ENCODE measurements around the gene KAT6B.

KAT6B gene

DNA sequence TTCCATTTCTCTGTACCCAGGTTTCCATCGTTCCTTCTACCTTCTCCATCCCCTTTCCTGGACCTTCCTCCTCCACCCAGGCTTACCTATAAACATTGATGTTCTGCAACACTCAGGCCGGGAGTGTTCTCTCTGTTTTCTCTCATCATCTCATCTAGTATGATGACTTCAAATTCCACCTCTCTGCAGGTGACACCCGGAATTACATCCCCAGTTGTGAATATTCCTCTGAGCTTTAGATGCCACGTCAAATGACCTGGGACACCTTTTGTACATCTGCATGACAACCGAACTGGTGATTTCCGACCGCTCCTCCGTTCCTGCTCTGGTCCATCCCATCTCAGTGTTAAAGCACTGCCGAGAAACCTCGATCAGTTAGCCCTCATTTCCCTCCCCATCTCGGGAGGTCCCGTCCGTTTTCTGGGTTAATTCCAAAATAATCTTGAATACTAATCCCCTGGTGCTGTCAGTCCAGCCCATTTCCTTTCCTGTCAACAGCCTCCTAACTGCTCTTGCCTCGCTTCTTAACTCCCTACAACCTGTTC, 208.4 kb downstream of the KAT6B start (continued):
- no peak for TF ChIP-seq ZNF837 (tag by site-specific recombination; IDR thresholded peaks at IDR 0.05)

DNA sequence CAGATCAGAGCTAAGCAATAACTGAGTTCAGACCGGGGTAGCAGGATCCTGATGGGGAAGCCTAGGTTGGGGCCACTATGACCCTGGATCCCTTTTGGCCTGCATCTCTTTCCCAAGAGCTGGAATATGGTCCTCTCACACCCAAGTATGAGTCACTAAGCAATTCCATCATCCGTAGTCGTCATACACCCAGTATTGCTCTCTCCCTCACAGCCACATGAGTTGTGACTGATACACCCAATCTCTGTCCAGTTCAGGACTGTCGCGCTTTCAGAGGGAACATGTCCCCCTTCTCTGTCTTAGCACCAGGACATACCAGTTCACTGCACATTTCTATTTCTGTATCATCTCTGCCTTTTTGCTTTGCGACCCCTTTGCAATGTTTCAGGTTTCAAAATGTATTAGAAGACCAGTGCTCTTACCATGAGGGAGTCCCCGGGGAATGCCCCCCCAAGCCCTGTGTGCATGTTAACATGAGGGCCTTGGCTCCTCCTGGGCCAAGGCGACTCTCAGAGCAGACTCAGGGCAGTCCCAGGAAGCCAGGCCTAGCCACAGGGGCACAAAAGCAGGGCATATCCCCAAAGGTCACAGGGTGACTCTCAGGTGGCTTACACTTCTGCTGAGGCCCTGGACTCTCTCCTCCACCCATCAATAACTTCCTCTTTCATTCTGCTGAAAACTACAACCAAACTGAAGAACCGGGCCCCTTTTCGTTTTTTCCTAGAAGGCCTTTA, 209.7 kb downstream of the KAT6B start:
- CTCF ChIA-PET, result interaction anchor here (0.7 kb wide), 1 partner anchor 63 kb away, joined by 3 read pairs; no protein-coding TSS in a partner anchor
- H3K27ac ChIP-seq (ENCODE audit: extremely low read depth, low read depth, low read length), result no peak overlapping the region
- H3K36me3 ChIP-seq (ENCODE audit: control insufficient read depth in 2 of 2, insufficient read depth in 1 of 2, low read length in 2 of 2), result no peaks in the 10 kb centered on the region
- no peaks in the 10 kb centered on the region for H3K4me1 ChIP-seq (ENCODE audit: control insufficient read depth, insufficient read depth, low read length)
- H3K4me3 ChIP-seq (ENCODE audit: low read depth, low read length), result no peak overlapping the region
- H3K9me3 ChIP-seq (ENCODE audit: control insufficient read depth, insufficient read depth, low read depth, low read length), result no peaks in the 10 kb centered on the region
- POLR2A ChIA-PET, result no interaction called here
- TF ChIP-seq ZNF610 (tag by site-specific recombination; IDR thresholded peaks at IDR 0.05; ENCODE audit: borderline replicate concordance) (no peak), ZNF549 (tag by site-specific recombination; IDR thresholded peaks at IDR 0.05) (no peak), KLF1 (tag by site-specific recombination; IDR thresholded peaks at IDR 0.05) (0 out of 2 replicates have a peak, but pooled peaks have one; percentile 15), ZFP69B (tag by site-specific recombination; IDR thresholded peaks at IDR 0.05) (no peak), ZNF341 (tag by site-specific recombination; IDR thresholded peaks at IDR 0.05; ENCODE audit: low read depth) (no peak), ZNF658 (tag by site-specific recombination; IDR thresholded peaks at IDR 0.05) (no peak), ZNF24 (tag by site-specific recombination; IDR thresholded peaks at IDR 0.05) (0 out of 2 replicates have a peak, but pooled peaks have one; percentile 15)
- TF ChIP-seq, protein P1, sequence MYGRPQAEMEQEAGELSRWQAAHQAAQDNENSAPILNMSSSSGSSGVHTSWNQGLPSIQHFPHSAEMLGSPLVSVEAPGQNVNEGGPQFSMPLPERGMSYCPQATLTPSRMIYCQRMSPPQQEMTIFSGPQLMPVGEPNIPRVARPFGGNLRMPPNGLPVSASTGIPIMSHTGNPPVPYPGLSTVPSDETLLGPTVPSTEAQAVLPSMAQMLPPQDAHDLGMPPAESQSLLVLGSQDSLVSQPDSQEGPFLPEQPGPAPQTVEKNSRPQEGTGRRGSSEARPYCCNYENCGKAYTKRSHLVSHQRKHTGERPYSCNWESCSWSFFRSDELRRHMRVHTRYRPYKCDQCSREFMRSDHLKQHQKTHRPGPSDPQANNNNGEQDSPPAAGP (tag by site-specific recombination; IDR thresholded peaks at IDR 0.05), result 0 out of 2 replicates have a peak, but pooled peaks have one; percentile 27

GRCh38 chr10:75037171-75038153, 211.1 kb downstream of the KAT6B start:
- H3K4me3 ChIP-seq (ENCODE audit: low read depth, low read length), result no peak overlapping the region
- ChIA-PET POLR2A (no interaction called here), CTCF (interaction anchor here (0.7 kb wide), 1 partner anchor 199 kb away, joined by 3 read pairs; no protein-coding TSS in a partner anchor)
- H3K9me3 ChIP-seq (ENCODE audit: control insufficient read depth, insufficient read depth, low read depth, low read length), result no peaks in the 10 kb centered on the region
- H3K36me3 ChIP-seq (ENCODE audit: control insufficient read depth in 2 of 2, insufficient read depth in 1 of 2, low read length in 2 of 2), result no peaks in the 10 kb centered on the region
- H3K4me1 ChIP-seq (ENCODE audit: control insufficient read depth, insufficient read depth, low read length), result no peaks in the 10 kb centered on the region
- no peak overlapping the region for H3K27ac ChIP-seq (ENCODE audit: extremely low read depth, low read depth, low read length)
- TF ChIP-seq ZNF548 (tag by site-specific recombination; IDR thresholded peaks at IDR 0.05) (no peak), ZNF138 (tag by site-specific recombination; IDR thresholded peaks at IDR 0.05; ENCODE audit: borderline replicate concordance) (no peak), ZNF280D (tag by site-specific recombination; IDR thresholded peaks at IDR 0.05) (no peak), HOXD13 (CRISPR knock-in tag; IDR thresholded peaks at IDR 0.05; ENCODE audit: borderline replicate concordance) (no peak), ZNF510 (tag by site-specific recombination; IDR thresholded peaks at IDR 0.05; ENCODE audit: insufficient replicate concordance) (no peak), SP2 (tag by site-specific recombination; IDR thresholded peaks at IDR 0.05) (no peak), TCF7L2 (IDR thresholded peaks at IDR 0.05; ENCODE audit: borderline replicate concordance, low read depth, low read length) (no peak), ZNF513 (tag by site-specific recombination; IDR thresholded peaks at IDR 0.05) (no peak), ZNF140 (tag by site-specific recombination; IDR thresholded peaks at IDR 0.05) (no peak), ZNF335 (tag by site-specific recombination; conservative IDR thresholded peaks at IDR 0.05) (no peak)
- TF ChIP-seq, protein P2, sequence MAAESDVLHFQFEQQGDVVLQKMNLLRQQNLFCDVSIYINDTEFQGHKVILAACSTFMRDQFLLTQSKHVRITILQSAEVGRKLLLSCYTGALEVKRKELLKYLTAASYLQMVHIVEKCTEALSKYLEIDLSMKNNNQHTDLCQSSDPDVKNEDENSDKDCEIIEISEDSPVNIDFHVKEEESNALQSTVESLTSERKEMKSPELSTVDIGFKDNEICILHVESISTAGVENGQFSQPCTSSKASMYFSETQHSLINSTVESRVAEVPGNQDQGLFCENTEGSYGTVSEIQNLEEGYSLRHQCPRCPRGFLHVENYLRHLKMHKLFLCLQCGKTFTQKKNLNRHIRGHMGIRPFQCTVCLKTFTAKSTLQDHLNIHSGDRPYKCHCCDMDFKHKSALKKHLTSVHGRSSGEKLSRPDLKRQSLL (tag by site-specific recombination; IDR thresholded peaks at IDR 0.05), result no peak
- TF ChIP-seq, protein P3, sequence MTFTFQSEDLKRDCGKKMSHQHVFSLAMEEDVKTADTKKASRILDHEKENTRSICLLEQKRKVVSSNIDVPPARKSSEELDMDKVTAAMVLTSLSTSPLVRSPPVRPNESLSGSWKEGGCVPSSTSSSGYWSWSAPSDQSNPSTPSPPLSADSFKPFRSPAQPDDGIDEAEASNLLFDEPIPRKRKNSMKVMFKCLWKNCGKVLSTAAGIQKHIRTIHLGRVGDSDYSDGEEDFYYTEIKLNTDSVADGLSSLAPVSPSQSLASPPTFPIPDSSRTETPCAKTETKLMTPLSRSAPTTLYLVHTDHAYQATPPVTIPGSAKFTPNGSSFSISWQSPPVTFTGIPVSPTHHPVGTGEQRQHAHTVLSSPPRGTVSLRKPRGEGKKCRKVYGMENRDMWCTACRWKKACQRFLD (tag by site-specific recombination; IDR thresholded peaks at IDR 0.05), result no peak

Data from HEK293 (cell line).